HG03342 (cell line): Measurements from ENCODE around the gene ORMDL1.

ENCODE experiments used
- ATAC-seq: cut with Tn5 transposase; IDR thresholded peaks from one replicate; pipeline ENCODE4 v1.9.1; 2021; ENCODE audit warnings: mild to moderate bottlenecking, moderate library complexity; ENCODE audit not compliant: unreplicated experiment

ORMDL1 gene, protein sequence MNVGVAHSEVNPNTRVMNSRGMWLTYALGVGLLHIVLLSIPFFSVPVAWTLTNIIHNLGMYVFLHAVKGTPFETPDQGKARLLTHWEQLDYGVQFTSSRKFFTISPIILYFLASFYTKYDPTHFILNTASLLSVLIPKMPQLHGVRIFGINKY

DNA sequence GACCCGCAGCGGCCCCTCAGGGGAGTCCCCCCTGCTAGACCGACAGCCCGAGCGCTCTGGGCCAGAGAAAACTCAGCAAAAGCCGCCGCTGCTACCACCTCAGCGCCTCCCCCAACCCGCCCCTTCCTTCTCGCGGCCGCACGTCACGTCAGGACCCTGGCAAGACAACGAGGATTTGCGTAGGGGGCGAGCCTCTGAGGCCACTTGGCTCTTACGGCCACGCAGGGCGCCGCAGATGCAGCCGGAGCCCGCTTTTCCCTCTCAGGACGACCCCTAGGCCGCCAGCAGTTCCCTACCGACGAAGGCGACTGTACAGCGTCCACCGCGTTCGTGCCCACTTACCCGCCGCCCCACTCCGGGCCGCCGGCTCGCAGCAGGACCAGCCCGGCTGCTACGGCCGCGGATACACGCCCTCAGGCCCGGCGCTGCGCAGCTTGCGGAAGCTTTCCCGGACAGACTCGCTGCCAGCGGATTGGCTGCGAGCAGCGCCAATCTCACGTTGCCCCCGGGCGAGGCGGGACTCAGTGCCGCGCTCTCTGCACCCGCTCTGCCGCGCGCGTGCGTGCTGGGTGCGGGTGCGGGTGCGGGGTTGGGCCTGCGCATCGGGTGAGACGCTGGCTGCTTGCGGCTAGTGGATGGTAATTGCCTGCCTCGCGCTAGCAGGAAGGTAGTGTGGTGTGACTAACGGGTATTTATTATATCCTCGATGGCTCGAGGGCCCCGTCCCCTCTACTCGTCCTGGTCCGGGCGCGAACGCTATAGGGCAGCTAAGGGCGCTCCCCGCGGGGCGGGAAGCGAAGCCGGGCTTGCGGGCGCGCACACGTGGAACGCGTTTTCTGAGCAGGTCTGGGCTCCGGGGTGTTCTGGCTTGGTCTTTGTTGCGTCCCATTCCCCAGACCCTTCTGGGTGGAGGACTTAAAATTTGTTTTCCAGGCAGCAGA, at the start of gene ORMDL1, which contains the start of gene PMS1:
ORMDL1 (minus strand) TSS at position 413 of the 941 bp plus-strand sequence. CDS start 1,744 bp downstream, outside the sequence.
PMS1 (plus strand) TSS at position 524 of the 941 bp plus-strand sequence. CDS start 7,360 bp downstream, outside the sequence.
- ATAC-seq, result peak; percentile 94

DNA sequence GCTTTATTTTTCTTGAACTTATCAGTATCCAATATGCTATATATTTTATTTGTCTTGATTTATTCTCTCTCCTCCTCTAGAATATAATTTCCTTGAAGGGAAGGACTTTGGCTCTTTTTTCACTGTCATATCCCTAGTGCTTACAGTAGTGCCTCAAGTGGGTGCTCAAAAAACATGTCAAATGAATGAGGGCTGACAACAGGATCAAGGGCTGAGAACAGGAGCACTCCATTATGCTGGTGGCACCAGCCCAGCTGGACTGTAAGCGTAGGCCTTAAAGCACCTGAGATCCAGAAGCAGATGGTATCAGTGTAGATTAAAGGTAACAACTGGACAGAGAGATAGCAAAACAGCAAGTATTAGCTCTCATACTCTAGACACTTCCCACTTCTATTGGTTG, 46.4 kb upstream of the ORMDL1 start:
- no peak for ATAC-seq

DNA sequence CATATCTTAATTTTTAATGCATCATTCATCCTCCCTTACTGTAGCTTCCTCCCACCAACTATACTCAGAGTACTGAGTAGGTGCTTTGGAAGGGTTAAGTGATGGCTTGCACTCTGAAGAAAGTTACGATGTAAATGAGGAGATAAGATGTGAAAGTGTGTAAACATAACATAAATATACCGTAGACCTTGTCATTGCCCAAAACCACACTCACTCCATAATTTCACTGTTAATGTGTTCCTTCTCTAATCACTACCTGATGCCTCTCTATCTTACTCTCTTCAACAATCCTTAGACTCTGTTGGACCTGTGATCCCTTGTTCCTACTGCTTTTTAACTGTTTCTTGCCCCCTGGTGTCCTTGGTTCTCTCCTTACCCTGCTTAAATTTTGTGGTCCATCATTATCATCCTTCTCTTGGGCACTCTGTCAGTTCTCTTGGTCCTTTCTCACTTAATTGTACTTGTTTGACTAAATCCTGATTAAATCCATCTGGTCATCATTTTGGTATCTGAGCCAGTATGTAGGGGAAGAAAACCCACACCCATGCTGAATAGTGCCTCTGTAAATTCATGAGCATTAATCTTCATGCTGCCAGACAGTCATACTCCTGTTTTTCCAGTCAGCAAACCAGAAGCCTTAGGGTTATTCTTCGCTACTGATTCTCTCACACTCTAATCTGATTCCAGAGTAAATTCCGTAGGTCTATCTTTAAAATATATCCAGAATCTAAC, 45.1 kb upstream of the ORMDL1 start:
- ATAC-seq, result no peak

DNA sequence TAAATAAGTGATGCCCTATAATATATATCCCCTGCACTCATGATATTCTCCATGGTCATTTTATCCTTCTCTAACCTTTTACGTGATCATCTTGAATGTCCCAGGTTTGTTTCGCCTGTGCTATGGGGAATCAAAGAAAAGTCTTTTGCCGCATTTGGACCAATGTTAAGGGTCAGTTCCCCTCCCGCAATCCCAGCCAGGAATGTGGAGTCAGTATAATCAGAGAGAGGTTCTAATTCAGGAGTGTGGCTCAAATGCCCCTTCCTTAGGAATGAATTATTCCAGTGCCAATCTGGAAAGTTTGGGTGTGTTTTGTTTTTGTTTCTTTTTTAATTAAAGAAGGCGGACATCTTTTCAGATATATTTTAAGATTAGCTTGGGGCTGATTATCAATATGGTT, 41.9 kb upstream of the ORMDL1 start:
- no peak for ATAC-seq

DNA sequence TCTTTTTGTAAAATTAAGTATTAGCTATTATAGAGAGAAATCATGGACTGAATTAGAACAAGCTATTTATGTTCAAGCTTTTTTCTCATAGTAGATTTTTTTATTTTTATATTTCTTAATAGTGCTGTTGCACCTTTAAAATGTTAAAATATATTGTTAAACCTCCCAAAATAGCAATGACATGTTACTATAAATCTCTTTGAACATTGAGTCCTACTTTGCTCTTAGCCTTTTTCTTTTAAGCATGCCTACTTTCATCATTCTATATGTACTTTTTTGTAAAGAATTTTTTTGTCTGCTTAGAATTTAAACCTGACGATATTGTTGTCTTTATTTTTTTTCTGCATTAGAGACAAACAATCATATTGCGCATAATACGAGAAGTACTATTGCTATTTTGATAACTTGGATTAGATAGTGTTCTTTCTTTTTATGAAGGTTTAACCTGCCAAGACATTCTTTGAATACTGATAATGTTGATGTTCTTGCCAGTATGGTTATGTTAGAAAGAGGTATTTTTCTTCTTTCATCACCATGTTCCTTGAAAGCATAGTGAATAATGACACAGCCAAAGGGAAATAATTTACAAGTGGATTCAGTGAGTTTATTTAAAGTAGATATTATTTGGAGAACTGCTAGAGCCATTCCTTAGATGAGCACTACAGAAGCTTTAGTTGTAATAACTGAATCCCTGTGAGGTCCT, 40.7 kb upstream of the ORMDL1 start:
- ATAC-seq, result no peak

DNA sequence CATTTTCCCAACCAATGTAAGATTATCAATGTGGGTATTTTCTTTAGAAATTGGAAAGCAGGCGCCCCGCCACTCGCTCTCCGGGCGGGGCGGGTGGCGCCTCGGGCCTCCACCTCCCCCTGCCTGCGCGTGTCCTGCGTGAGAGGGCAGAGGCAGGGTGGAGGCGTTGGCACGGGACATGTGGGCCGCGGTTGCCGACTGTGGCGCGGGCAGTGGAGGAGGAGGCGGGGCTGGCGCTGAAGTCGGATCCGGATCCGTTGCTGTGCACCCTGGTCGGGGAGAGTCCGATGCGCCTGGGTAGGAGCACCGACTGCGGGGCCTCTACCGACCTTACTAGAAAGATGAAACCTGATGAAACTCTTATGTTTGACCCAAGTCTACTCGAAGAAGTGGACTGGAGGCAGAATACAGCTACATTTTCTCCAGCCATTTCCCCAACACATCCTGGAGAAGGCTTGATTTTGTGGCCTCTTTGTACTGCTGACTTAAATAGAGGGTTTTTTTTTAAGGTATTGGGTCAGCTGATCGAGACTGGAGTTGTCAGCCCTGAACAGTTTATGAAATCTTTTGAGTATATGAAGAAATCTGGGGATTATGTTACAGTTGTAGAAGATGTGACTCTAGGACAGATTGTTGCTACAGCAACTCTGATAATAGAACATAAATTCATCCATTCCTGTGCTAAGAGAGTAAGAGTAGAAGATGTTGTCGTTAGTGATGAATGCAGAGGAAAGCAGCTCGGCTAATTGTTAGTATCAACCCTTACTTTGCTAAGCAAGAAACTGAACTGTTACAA, 38.0 kb upstream of the ORMDL1 start:
- ATAC-seq, result no peak

DNA sequence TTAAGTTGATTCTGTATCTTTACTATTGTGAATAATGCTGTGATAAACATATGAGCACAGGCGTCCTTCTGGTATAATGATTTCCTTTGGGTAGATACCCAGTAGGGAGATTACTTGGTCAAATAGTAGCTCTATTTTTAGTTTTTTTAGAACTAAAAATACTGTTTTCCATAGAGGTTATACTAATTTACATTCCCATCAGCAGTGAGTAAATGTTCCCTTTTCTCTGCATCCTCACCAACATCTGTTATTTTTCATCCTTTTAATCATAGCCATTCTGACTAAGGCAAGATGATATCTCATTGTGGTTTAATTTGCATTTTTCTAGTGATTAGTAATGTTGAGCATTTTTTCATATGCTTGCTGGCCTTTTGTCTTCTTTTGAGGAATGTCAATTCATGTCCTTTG, 35.2 kb upstream of the ORMDL1 start:
- ATAC-seq, result no peak

DNA sequence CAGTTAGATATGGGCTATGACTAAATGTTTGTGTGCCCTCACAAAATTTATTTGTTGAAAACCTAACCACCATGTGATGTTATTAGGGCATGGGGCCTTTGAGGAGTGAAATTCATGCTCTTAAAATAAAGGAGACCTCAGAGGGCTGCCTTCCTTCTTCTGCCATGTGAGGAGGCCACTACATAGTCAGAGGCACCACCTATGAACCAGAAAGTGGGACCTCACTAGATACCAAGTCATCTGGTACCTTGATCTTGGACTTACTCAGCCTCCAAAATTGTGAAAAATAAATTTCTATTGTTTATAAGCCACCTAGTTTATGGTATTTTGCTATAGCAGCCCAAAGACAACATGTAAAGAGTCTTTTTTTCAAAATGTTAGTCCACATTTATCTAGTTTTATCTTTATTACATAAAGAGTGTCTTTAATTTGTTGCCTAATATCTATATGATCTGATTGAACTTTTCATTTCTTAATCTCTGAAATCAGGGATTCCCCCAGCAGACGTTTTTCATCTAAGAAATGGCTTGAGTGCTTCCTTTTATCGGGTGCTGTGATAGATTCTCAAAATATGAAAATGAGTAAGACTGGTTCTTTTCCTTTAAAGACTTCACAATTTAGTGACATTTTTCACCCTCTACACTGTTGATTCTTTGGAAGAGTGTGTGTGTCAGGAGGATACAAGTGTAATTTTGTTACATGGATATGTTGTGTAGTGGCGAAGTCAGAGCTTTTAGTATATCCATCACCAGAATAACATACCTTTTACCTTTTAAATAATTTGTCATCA, 34.3 kb upstream of the ORMDL1 start:
- no peak for ATAC-seq

DNA sequence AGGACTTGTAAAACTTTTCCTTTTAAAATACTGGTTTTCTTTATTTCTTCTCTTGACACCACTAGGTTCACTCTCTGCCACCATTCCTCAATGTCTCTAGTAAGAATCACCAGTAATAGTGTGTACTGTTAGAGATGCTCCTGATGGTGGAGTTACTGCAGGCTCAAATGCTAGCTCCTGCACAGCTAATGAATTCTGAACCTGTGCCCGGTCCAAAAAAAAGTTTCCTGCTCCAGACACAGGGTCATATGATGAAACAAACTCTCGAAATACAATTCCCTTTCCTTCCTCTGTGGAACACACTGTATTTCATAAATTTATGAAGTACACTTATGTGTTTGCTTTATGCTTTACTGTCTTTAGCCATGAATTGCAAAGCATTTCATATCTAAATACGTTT, 19.3 kb upstream of the ORMDL1 start:
- ATAC-seq, result no peak

DNA sequence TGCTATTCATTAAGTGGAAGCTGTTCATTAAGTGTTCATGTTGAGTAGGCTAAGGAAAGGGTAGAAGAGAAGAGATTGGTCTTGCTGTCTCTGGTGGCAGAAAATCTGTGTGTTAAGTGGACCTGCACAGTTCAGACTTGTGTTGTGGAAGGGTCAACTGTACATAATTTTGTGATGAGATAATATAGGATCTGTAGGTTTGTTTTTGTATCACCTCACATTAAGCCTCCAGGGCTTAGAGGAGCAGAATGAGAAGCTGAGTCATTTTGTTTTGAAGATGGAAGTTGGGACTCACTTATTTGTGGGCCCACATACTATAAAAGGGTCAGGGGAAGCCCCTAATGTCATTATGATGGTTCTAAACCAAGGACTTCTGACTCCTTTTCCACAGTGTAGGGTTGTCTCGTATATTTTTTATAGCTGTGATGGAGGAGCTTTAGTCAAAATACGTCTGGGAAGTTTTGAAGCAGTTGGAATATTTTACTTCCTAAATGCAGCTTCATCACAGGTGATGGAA, 18.3 kb upstream of the ORMDL1 start:
- ATAC-seq, result no peak

DNA sequence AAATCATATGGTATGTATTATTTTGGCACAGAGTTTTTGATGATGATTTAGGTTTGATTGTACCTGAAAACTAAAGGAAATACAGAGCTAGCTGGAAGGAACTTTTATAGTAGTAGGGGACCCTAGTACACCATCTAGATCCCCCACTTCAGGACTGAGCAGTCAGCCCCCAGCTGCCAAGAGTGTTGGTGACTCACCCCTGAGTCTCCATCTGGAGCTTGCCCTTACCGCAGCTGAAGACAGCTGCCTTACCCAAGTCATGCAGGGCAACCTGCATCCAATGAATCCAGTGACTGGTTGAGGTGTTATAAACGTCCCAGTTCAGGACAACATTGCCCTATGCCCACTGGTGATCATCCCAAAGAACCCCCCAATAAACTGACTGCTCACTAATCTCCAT, 15.4 kb upstream of the ORMDL1 start:
- no peak for ATAC-seq

DNA sequence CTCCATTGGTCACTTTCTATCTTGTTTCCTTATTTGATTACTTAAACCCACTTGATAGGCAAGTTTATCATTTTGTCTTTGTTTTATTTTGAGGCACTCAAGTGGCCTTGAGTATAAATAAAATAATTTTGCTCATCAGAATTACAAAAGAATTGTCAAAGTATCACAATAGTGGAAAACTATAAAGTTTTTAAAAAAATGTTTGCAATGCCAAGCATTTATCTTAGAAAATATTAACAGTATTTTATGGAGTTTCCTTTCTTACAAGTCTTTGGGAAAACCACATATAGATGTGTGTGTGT, 14.8 kb upstream of the ORMDL1 start:
- ATAC-seq, result no peak

DNA sequence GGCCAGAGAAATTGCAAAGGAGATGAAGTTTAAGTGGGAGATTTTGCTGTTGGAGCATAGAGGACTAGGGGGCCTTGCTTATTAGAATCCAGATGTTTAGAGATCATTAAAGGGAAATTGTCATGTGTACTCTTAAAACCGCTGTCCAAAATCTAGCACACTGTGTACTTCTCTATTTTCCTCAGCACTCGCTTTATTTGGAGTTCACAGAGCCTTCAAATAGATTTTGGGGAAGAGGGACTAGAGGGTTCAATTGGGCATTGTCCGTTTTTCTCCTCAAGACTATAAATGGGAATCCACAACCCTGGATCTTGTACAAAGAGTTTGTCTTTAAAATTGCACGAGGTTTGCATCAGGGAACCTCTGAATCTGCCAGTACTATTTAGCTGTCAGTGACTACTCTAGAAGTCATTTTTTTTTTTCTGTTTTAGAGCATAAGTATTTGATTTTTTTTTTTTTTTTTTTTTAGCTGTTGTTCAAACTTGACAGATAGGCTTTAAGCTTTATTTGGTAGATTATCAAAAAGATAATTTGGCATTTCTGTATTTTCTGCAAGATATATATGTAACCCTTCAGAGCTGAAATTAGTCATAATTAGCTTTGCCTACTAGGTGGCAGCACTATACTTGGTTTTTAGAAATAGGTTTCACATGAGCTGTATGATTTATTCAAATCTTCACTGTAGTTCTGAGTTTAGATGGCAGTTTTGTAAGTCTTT, 14.3 kb upstream of the ORMDL1 start:
- peak; percentile 73 for ATAC-seq

DNA sequence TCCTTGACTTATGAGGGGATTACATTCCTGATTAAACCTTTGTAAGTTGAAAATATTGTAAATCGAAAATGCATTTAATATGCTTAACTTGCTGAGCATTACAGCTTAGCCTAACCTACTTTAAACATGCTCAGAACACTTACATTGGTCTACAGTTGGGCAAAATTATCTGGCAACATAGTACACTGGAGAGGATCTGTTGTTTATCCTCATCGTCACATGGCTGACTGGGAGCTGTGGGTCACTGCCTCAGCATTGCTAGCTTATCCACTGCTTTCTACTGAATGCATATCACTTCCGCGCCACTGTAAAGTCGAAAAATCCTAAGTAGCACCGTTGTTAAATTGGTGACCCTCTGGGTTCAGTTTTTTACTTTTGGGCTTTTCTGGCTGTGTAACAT, 13.8 kb upstream of the ORMDL1 start:
- no peak for ATAC-seq

DNA sequence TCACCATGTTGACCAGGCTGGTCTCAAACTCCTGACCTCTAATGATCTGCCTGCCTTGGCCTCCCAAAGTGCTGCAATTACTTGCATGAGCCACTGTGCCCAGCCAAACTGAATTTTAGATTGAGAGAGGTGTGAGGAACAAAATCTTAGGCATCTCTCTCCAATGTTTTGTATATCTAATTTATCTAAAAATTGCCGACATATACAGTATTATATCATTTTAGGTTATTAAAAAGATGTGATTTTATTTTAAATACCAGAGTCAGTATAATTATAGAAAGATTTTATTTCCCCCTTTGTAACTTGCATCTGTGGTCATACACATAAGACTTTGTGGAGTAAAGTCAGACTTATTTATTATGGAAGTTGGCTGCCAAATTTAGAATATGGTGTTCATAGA, 10.2 kb upstream of the ORMDL1 start:
- no peak for ATAC-seq

DNA sequence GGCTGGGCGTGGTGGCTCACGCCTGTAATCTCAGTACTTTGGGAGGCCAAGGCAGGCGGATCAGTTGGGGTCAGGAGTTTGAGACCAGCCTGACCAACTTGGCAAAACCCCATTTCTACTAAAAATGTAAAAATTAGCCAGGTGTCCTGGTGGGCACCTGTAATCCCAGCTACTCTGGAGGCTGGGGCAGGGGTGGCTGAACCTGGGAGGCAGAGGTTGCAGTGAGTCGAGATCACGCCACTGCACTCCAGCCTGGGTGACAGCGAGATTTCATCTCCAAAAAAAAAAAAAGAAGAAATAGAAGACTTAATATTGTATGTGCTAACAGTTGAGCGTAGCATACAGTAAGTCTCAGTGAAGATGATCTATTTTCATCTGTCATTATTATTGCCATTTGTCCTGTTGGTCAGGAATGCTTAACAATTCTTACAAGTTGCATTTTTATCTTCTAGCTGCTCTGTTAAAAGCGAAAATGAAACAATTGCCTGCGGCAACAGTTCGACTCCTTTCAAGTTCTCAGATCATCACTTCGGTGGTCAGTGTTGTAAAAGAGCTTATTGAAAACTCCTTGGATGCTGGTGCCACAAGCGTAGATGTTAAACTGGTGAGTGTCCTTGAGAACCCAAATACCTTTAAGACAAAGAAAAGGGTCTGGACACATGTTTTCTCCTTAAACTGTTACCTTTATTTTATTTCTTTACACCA, 7.4 kb upstream of the ORMDL1 start:
- ATAC-seq, result no peak

DNA sequence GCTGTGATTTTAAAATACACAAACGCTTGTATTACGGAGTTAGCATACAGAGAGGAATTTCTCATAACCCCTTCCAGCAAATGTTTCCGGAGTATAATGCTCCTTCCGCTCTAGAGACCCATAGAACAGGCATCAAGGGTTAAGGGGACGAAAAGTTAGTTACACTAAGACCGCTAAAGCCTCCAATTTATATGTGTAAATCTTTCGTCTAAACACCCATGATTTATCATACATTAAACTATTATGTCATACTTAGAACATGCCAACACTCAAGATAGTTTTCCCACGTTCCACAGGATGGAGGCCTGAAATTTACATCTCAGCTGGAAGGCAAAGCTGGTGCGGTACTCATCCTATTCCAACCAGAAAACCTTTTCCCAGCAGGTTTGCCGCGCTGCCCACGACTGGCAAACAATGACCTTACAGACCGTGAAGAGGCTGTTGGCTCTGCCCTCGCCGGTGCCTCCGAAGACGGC, 650 bp downstream of the ORMDL1 start:
- ATAC-seq, result peak; percentile 12

DNA sequence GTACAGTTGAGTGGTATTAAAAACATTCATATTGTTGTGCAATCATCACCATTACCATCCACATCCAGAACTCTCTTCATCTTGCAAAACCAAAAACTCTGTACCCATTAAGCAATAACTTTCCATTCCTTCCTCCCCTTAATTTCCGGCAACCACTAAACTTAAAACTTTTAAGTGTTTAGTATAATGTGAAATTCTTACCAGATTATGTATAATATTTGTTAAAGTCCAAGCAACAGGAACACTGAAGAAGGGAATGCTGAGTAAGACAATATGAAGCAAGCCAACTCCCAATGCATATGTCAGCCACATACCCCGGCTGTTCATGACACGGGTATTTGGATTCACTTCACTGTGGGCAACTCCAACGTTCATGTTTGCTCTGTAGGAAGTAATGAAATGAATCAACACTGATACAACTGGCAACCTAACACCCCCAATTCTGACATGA, 1.9 kb downstream of the ORMDL1 start:
- ATAC-seq, result no peak
